K562 (cell line): ENCODE measurements around the gene SPARC. TPM values are rescaled to one million over a fixed set of nuclear protein-coding genes. Genes with fewer than 3 reads are reported as not detected.

Experiments
- ATAC-seq: fragments of 200-7000 bp; cut with Tn5 transposase; 3 replicates; pipeline ENCODE4 v1.9.1; 2020; ENCODE audit warnings: moderate library complexity
- BruUV-seq: library from RNA; stranded (reverse); fragments of 400-500 nt; replicated peaks from 2 replicates; lab custom pipeline; 2021; lab: Mats Ljungman, UMichigan
- CTCF ChIA-PET: fragments of 300-600 bp; formaldehyde crosslinking; extraction: SDS; loops from one replicate; lab custom pipeline; 2021; ENCODE audit warnings: low intra/inter-chr PET ratio; lab: Yijun Ruan, JAX
- POLR2A ChIA-PET: fragments of 300-600, 350-650 bp; sonication (Branson Sonifier 250); formaldehyde crosslinking; extraction: SDS; loops from one replicate; lab custom pipeline; 2021; ENCODE audit warnings: antibody characterized with exemption, inconsistent platforms; lab: Yijun Ruan, JAX
- DNase-seq, 4 experiments: peaks; one replicate each; pipeline versions ENCODE4 v3.0.0 to v3.0.0-alpha.2; 2011 to 2018; ENCODE audit warnings: low spot score in 3 of 4, mixed read lengths in 3 of 4; ENCODE audit errors: extremely low read depth in 1 of 4
- FAIRE-seq: peaks from 2 replicates; lab custom pipeline; 2011; peaks lifted over from hg19 to GRCh38; lab: Jason Lieb, UNC
- H2AFZ ChIP-seq: 2 replicates; pipeline ENCODE4 v1.6.0; 2011; ENCODE audit warnings: low read depth, low read length, control low read depth, inconsistent platforms
- H3K27ac ChIP-seq: fragments of 200-600 bp; 3 replicates; pipeline ENCODE4 v1.8.0; 2011; ENCODE audit warnings: low read depth, mild to moderate bottlenecking, control low read depth, inconsistent platforms, low read length, moderate library complexity, mixed read lengths; ENCODE audit errors: extremely low read depth
- H3K27me3 ChIP-seq, 2 experiments: fragments of 300-600 bp in 1 of 2; 2 replicates in 1 of 2; 3 replicates in 1 of 2; pipeline versions ENCODE4 v1.6.0 to v1.8.0; 2011; ENCODE audit warnings: inconsistent platforms in 2 of 2, low read length in 2 of 2, mild to moderate bottlenecking in 1 of 2, mixed read lengths in 1 of 2, moderate library complexity in 1 of 2; ENCODE audit not compliant: control insufficient read depth in 2 of 2, insufficient read depth in 2 of 2
- H3K36me3 ChIP-seq: fragments of 300-600 bp; 3 replicates; pipeline ENCODE4 v1.8.0; 2011; ENCODE audit warnings: mild to moderate bottlenecking, low read length, inconsistent platforms; ENCODE audit not compliant: control insufficient read depth, insufficient read depth
- H3K4me1 ChIP-seq, 2 experiments: fragments of 200-600 bp in 1 of 2; replicated peaks in 1 of 2; 2 replicates in 1 of 2; 3 replicates in 1 of 2; pipeline versions ENCODE4 v1.5.1 to v1.8.0; 2011; ENCODE audit warnings: inconsistent platforms in 2 of 2, low read length in 2 of 2, mild to moderate bottlenecking in 1 of 2, mixed read lengths in 1 of 2, moderate library complexity in 1 of 2; ENCODE audit not compliant: control insufficient read depth in 2 of 2, insufficient read depth in 2 of 2
- H3K4me2 ChIP-seq: 2 replicates; pipeline ENCODE4 v1.6.1; 2011; ENCODE audit warnings: low read length, control low read depth, inconsistent platforms, mixed read lengths; ENCODE audit not compliant: insufficient read depth
- H3K4me3 ChIP-seq: fragments of 200-600 bp; sonication (generic), shearing (Covaris generic); 2 replicates; pipeline ENCODE4 v1.5.1; 2016; ENCODE audit warnings: control low read depth, inconsistent platforms
- H3K79me2 ChIP-seq: fragments of 200-600 bp; 3 replicates; pipeline ENCODE4 v1.8.0; 2011; ENCODE audit warnings: low read length, inconsistent platforms; ENCODE audit not compliant: control insufficient read depth, insufficient read depth
- H3K9ac ChIP-seq, 2 experiments: 2 replicates each; pipeline versions ENCODE4 v1.6.0 to v1.6.1; 2011; ENCODE audit warnings: low read depth in 2 of 2, low read length in 2 of 2, control low read depth in 1 of 2, inconsistent platforms in 1 of 2, mild to moderate bottlenecking in 1 of 2, mixed read lengths in 1 of 2; ENCODE audit not compliant: insufficient read depth in 1 of 2
- H3K9me1 ChIP-seq: one replicate; pipeline ENCODE4 v1.6.0; 2011; ENCODE audit warnings: inconsistent platforms, mild to moderate bottlenecking, low read length, moderate library complexity; ENCODE audit not compliant: control insufficient read depth, insufficient read depth
- H3K9me3 ChIP-seq: replicated peaks from 2 replicates; pipeline ENCODE4 v1.5.1; 2011; ENCODE audit warnings: low read depth, low read length, inconsistent platforms; ENCODE audit not compliant: control insufficient read depth, insufficient read depth
- H4K20me1 ChIP-seq: replicated peaks from 2 replicates; pipeline ENCODE4 v1.6.1; 2011; ENCODE audit warnings: low read length, inconsistent platforms, mixed read lengths; ENCODE audit not compliant: control insufficient read depth, insufficient read depth
- CBFA2T3 ChIP-seq: fragments of 450-650 bp; IDR thresholded peaks from 2 replicates; pipeline ENCODE4 v1.6.1; 2017
- FOXK1 ChIP-seq: sonication (generic); formaldehyde crosslinking; IDR thresholded peaks from 2 replicates; pipeline ENCODE4 v1.8.0; 2022; ENCODE audit warnings: missing genetic modification reagents, mild to moderate bottlenecking, borderline replicate concordance
- FUS ChIP-seq: fragments of 200-400 bp; formaldehyde crosslinking; optimal IDR thresholded peaks from 2 replicates; pipeline ENCODE3; 2017; ENCODE audit warnings: low read depth, low read length
- HIVEP1 ChIP-seq: fragments of 250-450 bp; sonication (Bioruptor Pico); IDR thresholded peaks from 2 replicates; pipeline ENCODE4 v1.4.0; 2020; ENCODE audit warnings: mild to moderate bottlenecking
- MBD2 ChIP-seq: sonication (generic); IDR thresholded peaks from 2 replicates; pipeline ENCODE4 v1.6.1; 2016; ENCODE audit warnings: low read depth, borderline replicate concordance
- SRSF7 ChIP-seq: fragments of 200-400 bp; formaldehyde crosslinking; optimal IDR thresholded peaks from 2 replicates; pipeline ENCODE3; 2017; ENCODE audit warnings: mild to moderate bottlenecking, low read depth, low read length
- TEAD2 ChIP-seq: fragments of 450-650 bp; IDR thresholded peaks from 2 replicates; pipeline ENCODE4 v1.6.1; 2016; ENCODE audit warnings: missing genetic modification characterization, control low read depth, missing compliant biosample characterization
- U2AF1 ChIP-seq: fragments of 200-400 bp; formaldehyde crosslinking; optimal IDR thresholded peaks from 2 replicates; pipeline ENCODE3; 2017; ENCODE audit warnings: mild to moderate bottlenecking, low read depth, low read length, moderate library complexity
- ZC3H8 ChIP-seq: fragments of 450-650 bp; IDR thresholded peaks from 2 replicates; pipeline ENCODE4 v1.6.1; 2017
- ZNF239 ChIP-seq: fragments of 250-450 bp; sonication (Bioruptor Pico); IDR thresholded peaks from 2 replicates; pipeline ENCODE4 v1.4.0; 2020; ENCODE audit warnings: mild to moderate bottlenecking
- WGBS: fragments of 100-300 bp; shearing (Covaris generic); methylation state at CpG from one replicate; pipeline ENCODE4 v1.1.6; 2016; ENCODE audit warnings: low coverage, mixed read lengths; ENCODE audit not compliant: insufficient coverage; ENCODE audit errors: missing lambda C conversion rate; 5-methylcytosine and 5-hydroxymethylcytosine counted together
- in situ Hi-C: fragments of 300-500 bp; cut with MboI; formaldehyde crosslinking; loops from 4 replicates; pipeline ENCODE4 v1.15.0; 2018; ENCODE audit warnings: inconsistent platforms, mixed read lengths
- intact Hi-C: fragments of 100-400 bp; cut with micrococcal nuclease; formaldehyde crosslinking; loops from 2 replicates; pipeline ENCODE4 v1.14.2; 2022
- polyA plus RNA-seq, 8 experiments: library from polyadenylated mRNA; depleted of rRNA in 4 of 8; stranded (reverse) in 5 of 8; unstranded in 3 of 8; fragments of >200 nt; fragmentation: Nextera tagmentation in 2 of 8; fragmentation: Illumina TruSeq in 1 of 8; extraction: Ambion mirVana in 2 of 8; extraction: Trizol in 1 of 8; gene quantifications; 2 replicates each; pipeline versions ENCODE4 v1.2.1 to v1.2.3, GENCODE V29; 2011 to 2014; ENCODE audit warnings: inconsistent platforms in 1 of 8, missing spikeins in 1 of 8
- total RNA-seq, 7 experiments: library from RNA; depleted of rRNA in 6 of 7; stranded (reverse); fragments of >200 nt in 6 of 7; fragmentation: Illumina TruSeq in 2 of 7; extraction: Trizol in 2 of 7; gene quantifications; 2 replicates each; pipeline versions ENCODE4 v1.2.1 to v1.2.3, GENCODE V29; 2011 to 2021; ENCODE audit warnings: low replicate concordance in 1 of 7
- TF ChIP-seq, protein P1 (sequence below): sonication (generic); formaldehyde crosslinking; IDR thresholded peaks from 2 replicates; pipeline ENCODE4 v1.8.0; 2022; ENCODE audit warnings: mild to moderate bottlenecking, missing genetic modification reagents

SPARC gene
- total and polyA plus RNA-seq, 9 of the 15 experiments (the other 6 are each of a cell fraction or from before 2014, with no cell fraction given): 6.1 to 35.6 (median 12.2) TPM

- no peaks in the 10 kb centered on the region; the same call in 1 of the 2 replicates for H4K20me1 ChIP-seq
- ChIA-PET CTCF (no interaction called here), POLR2A (interaction anchor here (0.7 kb wide), 1 partner anchor 28 kb away, joined by 3 read pairs; no protein-coding TSS in a partner anchor)
- peaks cover 35 to 47% of the 10 kb centered on the region in 2 experiments; a peak in 4 of 5 replicates for H3K27me3 ChIP-seq
- no peak for FAIRE-seq
- no peaks in the 10 kb centered on the region for H3K79me2 ChIP-seq
- in situ Hi-C loops (no loop called here), intact Hi-C loops (no loop called here)
- peaks cover 5% of the 10 kb centered on the region for H3K9me1 ChIP-seq
- no peaks in the 10 kb centered on the region for H3K4me1 ChIP-seq
- H3K27ac ChIP-seq: no peak overlapping the region
- no peak overlapping the region for H3K4me2 ChIP-seq
- BruUV-seq: no TSS peak
- no peaks in the 10 kb centered on the region for H3K9me3 ChIP-seq
- no peak overlapping the region for H3K9ac ChIP-seq
- H2AFZ ChIP-seq: no peak overlapping the region
- no peaks in the 10 kb centered on the region for H3K36me3 ChIP-seq
- H3K4me3 ChIP-seq: no peak overlapping the region
- ATAC-seq: no peak
- TF ChIP-seq ZNF239 (CRISPR knock-in tag) (no peak), SRSF7 (no peak), CBFA2T3 (no peak)
- 2% methylated on average over 5 of the region's 5 CpGs for WGBS
- DNase-seq: no peak
Observed at GRCh38 chr5:151631941-151632340, 54.8 kb downstream of the SPARC start.

DNA sequence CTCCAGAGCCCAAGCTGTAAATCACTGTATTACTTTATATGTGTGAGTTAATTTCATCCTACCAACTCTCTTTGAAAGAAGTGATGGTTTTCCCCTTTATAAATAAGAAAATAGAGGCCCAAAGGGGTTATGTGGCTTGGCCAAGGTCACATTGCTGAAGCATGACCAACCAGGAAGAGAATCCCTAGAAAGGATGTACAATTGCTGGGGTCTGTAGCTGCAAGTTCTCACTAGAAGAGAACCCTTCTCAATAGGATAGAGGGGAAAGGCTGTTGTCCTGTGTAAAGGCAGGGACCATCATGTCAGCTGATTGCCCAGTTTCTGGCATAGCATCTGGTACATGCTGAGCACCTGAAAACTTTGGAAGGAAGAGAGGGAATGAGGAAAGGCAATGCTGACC, 56.6 kb downstream of the SPARC start:
- Histone ChIP-seq H2AFZ (no peak overlapping the region), H4K20me1 (no peaks in the 10 kb centered on the region; the same call in 1 of the 2 replicates), H3K79me2 (no peaks in the 10 kb centered on the region), H3K9ac (no peak overlapping the region), H3K9me1 (peaks cover 5% of the 10 kb centered on the region), H3K4me3 (no peak overlapping the region), H3K9me3 (no peaks in the 10 kb centered on the region), H3K4me2 (no peak overlapping the region), H3K27ac (no peak overlapping the region), H3K36me3 (no peaks in the 10 kb centered on the region), H3K27me3 (peaks cover 32 to 54% of the 10 kb centered on the region in 2 experiments; a peak in 4 of 5 replicates), H3K4me1 (no peaks in the 10 kb centered on the region)
- intact Hi-C loops: no loop called here
- CTCF ChIA-PET: interaction anchor here (0.6 kb wide), 1 partner anchor 130 kb away, joined by 3 read pairs; no protein-coding TSS in a partner anchor
- POLR2A ChIA-PET: no interaction called here
- no peak for ATAC-seq
- DNase-seq: no peak
- in situ Hi-C loops: no loop called here
- TF ChIP-seq FOXK1 (CRISPR knock-in tag) (no peak), TEAD2 (no peak), FUS (no peak), U2AF1 (no peak), ZC3H8 (no peak), HIVEP1 (CRISPR knock-in tag) (no peak), MBD2 (no peak)
- TF ChIP-seq, protein P1, sequence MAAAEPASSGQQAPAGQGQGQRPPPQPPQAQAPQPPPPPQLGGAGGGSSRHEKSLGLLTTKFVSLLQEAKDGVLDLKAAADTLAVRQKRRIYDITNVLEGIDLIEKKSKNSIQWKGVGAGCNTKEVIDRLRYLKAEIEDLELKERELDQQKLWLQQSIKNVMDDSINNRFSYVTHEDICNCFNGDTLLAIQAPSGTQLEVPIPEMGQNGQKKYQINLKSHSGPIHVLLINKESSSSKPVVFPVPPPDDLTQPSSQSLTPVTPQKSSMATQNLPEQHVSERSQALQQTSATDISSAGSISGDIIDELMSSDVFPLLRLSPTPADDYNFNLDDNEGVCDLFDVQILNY (CRISPR knock-in tag): no peak
- FAIRE-seq: no peak
- BruUV-seq: no TSS peak
